Measurements from ENCODE around the gene COPB2. TPM values are rescaled to one million over a fixed set of nuclear protein-coding genes. Genes with fewer than 3 reads are reported as not detected.

The COPB2 gene
- total and polyA plus RNA-seq, 10 of the 15 experiments (the other 5 are each of a cell fraction or from before 2014, with no cell fraction given), result 51.3 to 143 (median 116) TPM

GRCh38 chr3:139388821-139389551 lies 461 bp downstream of the COPB2 start:
- peak overlapping the region; percentile 87 for H3K4me2 ChIP-seq (ENCODE audit: control insufficient read depth, insufficient read depth)
- ChIA-PET POLR2A (interaction anchor here (0.6 to 1.4 kb wide), 4 partner anchors 9 to 285 kb away, joined by 3 to 6 read pairs (median 4); no protein-coding TSS in a partner anchor), SMC1A (ENCODE audit: uncharacterized antibody, unreplicated experiment) (interaction anchor here (1.2 to 1.5 kb wide), 3 partner anchors 9 to 16 kb away, joined by 3 to 10 read pairs (median 3); no protein-coding TSS in a partner anchor), CTCF (no interaction called here), RAD21 (ENCODE audit: unreplicated experiment) (no interaction called here)
- no peaks in the 10 kb centered on the region for H4K20me1 ChIP-seq (ENCODE audit: control insufficient read depth, insufficient read depth)
- H3K79me2 ChIP-seq (ENCODE audit: control insufficient read depth, insufficient read depth, low read length), result peaks cover 59% of the 10 kb centered on the region
- H3K27me3 ChIP-seq (replicated peaks in 1 of 2; ENCODE audit: control insufficient read depth in 2 of 2, insufficient read depth in 2 of 2, low read length in 1 of 2), result no peaks in the 10 kb centered on the region
- ATAC-seq (no peak; the same call in 1 of the 3 replicates), DNase-seq (ENCODE audit: low read depth, low spot score) (no peak), FAIRE-seq (no peak)
- no peaks in the 10 kb centered on the region for H3K9me3 ChIP-seq (replicated peaks; ENCODE audit: control insufficient read depth, insufficient read depth, low read length)
- WGBS (ENCODE audit: insufficient coverage, insufficient replicate concordance, low lambda C conversion rate, missing lambda C conversion rate), result 7% methylated on average over 19 of the region's 25 CpGs
- in situ Hi-C loops (cut with MboI) (no loop called here), intact Hi-C loops (cut with micrococcal nuclease; ENCODE audit: unreplicated experiment) (loop anchor here (5.0 kb wide), 1 partner anchor 37 kb away; no protein-coding TSS in a partner anchor)
- H2AFZ ChIP-seq (ENCODE audit: control insufficient read depth, low read depth, low read length), result peak overlapping the region; percentile 86
- H3K36me3 ChIP-seq (ENCODE audit: control insufficient read depth in 2 of 2, insufficient read depth in 2 of 2, low read length in 1 of 2), result no peaks in the 10 kb centered on the region
- H3K27ac ChIP-seq (ENCODE audit: control insufficient read depth, insufficient read depth), result peak overlapping the region; percentile 89
- H3K9ac ChIP-seq (ENCODE audit: control insufficient read depth, insufficient read depth, low read length), result peak overlapping the region; percentile 94
- H3K4me1 ChIP-seq (ENCODE audit: control insufficient read depth, insufficient read depth, low read length), result peaks cover 4% of the 10 kb centered on the region; the same call in 1 of the 2 replicates
- TSS peak; percentile 86 for BruUV-seq (replicated peaks)
- H3K4me3 ChIP-seq, result peak overlapping the region; percentile 94
- TF ChIP-seq NR2F1 (conservative IDR thresholded peaks at IDR 0.05), result no peak
- TF ChIP-seq ZBED1 (IDR thresholded peaks at IDR 0.05; ENCODE audit: borderline replicate concordance), result no peak
- TF ChIP-seq HCFC1 (IDR thresholded peaks at IDR 0.05; ENCODE audit: low read length), result no peak
- 0 out of 2 replicates have a peak, but pooled peaks have one; percentile 19 for TF ChIP-seq RBBP5 (conservative IDR thresholded peaks at IDR 0.05)
- no peak for TF ChIP-seq PRDM15 (CRISPR knock-in tag; IDR thresholded peaks at IDR 0.05)
- no peak for TF ChIP-seq MLLT1 (IDR thresholded peaks at IDR 0.05)
- no peak for TF ChIP-seq SRF (IDR thresholded peaks at IDR 0.05; ENCODE audit: low read depth in 2 of 2, low read length in 2 of 2)
- TF ChIP-seq MAX (IDR thresholded peaks at IDR 0.05; ENCODE audit: low read depth, low read length), result no peak
- no peak for TF ChIP-seq NR2C2 (IDR thresholded peaks at IDR 0.05; ENCODE audit: borderline replicate concordance, control insufficient read depth, insufficient read length, low read depth)
- TF ChIP-seq SPI1 (IDR thresholded peaks at IDR 0.05; ENCODE audit: borderline replicate concordance, insufficient read depth, low read depth, low read length), result no peak
- TF ChIP-seq HDAC6 (IDR thresholded peaks at IDR 0.05; ENCODE audit: unreplicated experiment), result peak; percentile 32
- no peak for TF ChIP-seq CBX5 (IDR thresholded peaks at IDR 0.05; ENCODE audit: low read depth)
- TF ChIP-seq CHD4 (IDR thresholded peaks at IDR 0.05), result no peak
- TF ChIP-seq BCL3 (IDR thresholded peaks at IDR 0.05; ENCODE audit: borderline replicate concordance, insufficient read depth, low read depth, low read length, poor library complexity, severe bottlenecking), result no peak
- 0 out of 2 replicates have a peak, but pooled peaks have one; percentile 57 for TF ChIP-seq BACH1 (IDR thresholded peaks at IDR 0.05; ENCODE audit: borderline replicate concordance)
- TF ChIP-seq SMC3 (IDR thresholded peaks at IDR 0.05; ENCODE audit: borderline replicate concordance, low read length), result no peak
- TF ChIP-seq YBX1 (IDR thresholded peaks at IDR 0.05), result no peak
- TF ChIP-seq IKZF2 (IDR thresholded peaks at IDR 0.05), result peak in 1 of 2 experiments; percentile 38; a peak in 1 of 4 replicates
